Suppressor macrophage (primary cell): Measurements from ENCODE around the gene TSPAN4.

Experiments
- DNase-seq, 4 experiments: peaks; one replicate each; pipeline ENCODE4 v3.0.0-alpha.2; 2020 to 2022

Gene TSPAN4

DNA sequence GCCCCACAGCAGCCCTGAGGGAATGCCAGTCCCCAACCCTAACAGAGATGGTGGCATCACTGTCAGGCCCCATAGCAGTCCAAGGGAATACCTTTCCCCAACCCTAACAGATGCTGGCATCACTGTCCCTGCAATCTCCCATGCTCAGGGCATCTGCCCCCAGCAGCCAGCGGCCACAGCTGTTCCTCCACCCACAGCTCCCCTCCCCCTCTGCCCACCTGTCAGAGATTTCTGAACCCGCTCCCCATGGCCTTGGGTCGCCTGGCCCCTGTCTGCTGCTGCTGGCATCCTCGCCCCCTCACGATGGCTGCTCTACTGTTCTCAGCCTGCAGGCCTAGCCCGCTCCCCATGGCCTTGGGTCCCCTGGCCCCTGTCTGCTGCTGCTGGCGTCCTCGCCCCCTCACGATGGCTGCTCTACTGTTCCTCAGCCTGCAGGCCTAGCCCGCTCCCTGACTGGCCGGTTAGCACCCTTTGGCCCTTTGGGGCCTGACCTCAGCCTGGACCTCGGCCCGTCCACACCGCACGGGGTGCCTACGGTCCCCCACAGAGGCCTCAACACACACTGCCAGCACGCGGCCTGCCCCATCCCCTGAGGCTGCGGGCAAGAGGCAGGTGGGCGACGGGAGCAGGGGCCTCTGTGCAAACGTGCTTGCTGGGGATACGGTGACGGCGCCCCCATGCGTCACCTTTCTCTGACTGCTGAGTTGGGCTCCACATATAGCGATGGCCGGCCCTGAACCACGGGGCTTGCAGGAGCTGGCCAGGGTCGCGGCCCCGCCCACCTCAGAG, 47.2 kb downstream of the TSPAN4 start:
- DNase-seq, result no peak

DNA sequence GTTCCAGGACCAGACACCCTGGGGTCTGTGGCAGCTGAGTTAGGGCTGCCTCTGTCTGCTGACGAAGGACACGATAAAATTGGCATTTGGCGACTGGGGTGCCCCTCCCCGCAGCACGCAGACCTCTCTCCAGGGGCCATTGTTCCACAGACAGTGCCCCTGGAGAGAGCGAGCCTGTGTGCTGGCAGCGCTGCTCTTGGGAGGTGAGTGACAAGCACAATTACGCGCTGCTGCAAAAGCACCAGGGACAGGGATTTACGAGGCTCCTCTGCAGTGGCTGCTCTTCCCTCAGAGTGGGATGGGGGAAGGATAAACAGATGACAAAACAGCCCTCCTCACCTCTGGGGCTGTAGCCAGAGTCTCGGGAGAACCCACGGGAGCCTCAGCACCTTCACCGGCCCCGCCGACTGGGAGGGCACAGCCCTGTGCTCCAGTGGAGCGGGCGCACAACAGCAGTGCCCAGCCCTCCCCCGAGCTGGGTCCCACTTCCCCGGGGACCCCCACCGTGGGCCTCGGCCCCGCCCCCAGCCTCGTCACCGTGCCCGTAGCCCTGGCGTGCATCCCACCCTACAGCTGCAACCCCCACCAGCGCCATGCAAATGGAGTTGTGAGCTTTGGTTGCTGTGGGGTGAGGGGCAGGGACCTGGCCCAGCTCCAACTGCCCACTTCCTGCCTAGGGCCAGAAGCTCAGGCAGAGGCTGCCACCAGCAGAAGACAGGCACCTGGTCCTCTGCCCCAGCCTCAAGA, 48.3 kb downstream of the TSPAN4 start:
- DNase-seq, result no peak

DNA sequence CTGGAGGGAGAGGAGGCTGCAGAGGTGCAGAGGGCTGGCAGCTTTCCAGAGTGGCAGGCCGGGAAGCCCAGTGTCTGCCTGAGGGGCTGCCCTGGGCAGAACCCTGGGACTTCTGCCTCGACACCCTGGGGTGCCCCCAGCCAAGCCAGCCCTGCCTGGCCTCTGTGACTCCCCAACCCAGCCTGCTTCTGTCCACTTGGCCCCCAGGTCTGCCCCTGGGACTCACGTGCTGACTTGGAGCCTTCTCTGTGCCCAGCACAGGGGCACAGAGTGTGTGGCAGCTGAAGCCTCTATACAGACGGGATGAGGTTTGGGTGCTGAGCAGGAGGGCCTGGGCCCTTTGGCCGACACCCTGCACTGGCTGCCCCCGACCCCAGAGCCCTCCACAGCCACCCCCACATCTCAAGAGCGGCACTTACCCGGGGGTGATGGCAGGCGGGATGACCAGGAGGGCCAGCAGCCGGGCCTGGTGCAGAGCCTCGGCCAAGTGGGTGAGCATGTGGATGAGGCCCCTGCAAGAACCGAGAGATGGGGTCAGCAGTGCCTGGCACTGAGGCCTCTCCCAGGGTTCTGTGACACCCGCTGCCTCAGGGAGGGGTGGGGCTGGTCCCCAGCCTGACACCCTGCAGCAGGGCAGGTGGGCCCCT, 50.5 kb downstream of the TSPAN4 start:
- DNase-seq, result no peak

DNA sequence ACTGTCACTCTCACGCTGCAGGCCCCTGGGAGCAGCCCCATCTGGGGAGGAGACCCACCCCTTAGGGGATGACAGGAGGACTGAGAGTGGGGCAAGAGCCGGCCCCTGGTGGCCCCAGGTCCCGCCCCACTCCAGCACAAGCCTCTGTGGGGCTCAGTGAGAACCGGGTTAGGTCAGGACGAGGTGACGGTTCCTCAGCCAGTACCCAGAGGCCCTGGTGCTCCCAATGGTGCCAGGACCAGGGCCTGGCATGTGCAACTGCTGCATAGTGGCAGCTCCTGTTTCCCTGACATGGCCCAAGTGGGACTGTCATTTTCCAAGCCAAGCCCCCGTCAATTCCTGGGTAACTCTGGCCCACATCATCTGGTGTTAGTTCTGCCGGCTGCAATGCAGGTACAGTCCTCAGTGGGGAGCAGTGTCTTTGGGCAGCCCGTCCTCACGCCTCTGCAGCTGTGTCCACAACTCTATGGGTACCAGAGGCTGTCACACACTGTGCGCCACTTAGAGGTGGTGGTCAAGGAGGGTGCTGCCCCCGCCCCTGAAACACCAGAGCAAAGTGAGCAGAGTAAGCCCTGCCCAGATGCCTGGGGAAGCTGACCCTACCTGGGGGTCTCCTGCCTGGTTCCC, 52.0 kb downstream of the TSPAN4 start:
- no peak for DNase-seq

DNA sequence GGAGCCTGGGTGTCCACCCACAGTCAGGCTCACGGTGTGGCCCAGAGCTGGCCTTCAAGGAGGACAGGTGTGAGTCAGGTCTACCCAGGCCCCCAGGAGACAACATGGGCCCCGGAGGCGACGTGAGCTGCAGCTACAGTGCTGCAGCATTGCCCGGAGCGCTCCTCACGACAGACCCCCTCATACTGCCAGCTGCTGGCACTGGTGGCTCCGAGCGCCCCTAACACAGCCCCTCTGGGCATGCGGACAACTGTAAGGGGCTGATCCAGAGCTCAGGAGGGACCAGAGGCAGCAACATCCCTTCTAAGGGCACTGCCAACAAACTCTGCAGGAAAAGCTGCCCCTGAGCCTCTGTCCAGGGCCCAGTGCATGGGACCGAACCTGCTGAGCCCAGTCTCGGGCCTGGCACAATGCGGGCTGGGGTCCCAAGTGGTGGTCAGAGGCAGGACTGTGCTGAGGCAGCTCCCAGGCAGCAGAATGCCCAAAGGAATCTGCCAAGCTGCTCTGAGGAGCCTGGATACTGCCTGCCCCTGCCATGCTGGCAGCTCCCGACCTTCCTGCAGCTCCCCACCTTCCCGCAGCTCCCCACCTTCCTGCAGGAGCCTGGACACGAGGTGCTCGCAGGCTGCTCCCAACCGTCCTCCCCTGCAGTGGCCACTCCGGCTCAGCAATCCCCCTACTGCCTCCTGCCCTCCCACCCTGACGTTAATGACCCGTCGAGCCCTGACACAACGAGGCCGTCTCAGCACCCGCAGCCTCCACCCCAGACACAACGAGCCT, 52.9 kb downstream of the TSPAN4 start:
- DNase-seq, result no peak

DNA sequence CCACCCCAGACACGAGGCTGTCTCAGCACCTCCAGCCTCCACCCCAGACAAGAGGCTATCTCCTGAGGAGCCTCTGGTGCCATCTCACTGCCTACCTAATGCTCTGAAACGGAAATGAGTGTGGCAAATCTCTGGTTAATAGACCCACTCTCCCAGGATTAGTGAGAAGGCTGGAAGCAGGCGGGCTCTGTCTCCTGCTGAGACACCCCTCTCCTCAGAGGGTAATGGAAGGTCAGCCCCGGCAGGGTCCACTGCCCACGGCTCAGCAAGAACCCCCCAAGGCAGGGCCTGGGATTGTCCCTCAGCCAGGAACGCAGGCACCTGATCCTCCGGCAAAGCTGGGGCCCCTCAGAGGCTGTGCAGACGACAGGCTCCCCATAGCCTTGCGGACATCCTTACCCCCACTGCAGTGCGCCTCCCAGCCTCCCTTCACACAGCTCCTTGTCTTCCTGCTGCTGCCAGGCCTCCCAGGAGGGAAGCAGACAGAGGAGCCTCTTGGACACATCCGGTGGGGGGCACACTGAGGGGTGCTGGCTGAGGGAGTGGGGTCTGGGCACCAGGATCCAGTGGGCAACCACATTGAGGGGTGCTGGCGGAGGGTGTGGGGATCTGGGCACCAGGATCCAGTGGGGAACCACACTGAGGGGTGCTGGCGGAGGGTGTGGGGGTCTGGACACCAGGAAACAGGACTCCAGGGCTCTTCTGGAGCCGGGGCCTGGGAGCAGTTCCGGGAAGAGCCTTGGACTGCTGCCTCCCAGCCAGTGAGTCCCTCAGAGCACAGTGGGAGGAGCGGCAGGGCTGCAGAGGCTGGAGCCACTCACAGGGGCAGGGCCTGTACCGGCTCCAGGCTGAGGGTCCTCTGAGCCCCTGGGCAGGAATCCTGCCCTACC, 54.8 kb downstream of the TSPAN4 start:
- DNase-seq, result no peak

DNA sequence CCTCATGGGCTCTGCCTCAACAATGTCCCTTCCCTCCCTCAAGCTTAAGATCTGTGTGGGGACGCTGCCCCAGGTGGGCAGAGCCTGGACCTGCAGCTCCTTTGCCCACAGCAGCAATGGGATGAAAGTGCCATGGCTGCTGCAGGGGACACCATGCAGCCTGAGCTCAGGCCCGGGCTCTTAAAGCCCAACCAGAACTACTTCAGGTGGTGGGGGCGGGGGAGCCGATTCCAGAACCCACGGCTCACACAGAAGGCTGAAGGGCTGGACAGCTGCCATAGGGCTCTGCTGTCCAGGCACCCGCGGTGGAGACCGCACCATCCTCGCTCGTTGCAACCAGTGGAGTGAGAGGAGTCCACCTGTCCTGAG, 55.5 kb downstream of the TSPAN4 start:
- DNase-seq, result peak in 1 of 4 experiments; percentile 21

DNA sequence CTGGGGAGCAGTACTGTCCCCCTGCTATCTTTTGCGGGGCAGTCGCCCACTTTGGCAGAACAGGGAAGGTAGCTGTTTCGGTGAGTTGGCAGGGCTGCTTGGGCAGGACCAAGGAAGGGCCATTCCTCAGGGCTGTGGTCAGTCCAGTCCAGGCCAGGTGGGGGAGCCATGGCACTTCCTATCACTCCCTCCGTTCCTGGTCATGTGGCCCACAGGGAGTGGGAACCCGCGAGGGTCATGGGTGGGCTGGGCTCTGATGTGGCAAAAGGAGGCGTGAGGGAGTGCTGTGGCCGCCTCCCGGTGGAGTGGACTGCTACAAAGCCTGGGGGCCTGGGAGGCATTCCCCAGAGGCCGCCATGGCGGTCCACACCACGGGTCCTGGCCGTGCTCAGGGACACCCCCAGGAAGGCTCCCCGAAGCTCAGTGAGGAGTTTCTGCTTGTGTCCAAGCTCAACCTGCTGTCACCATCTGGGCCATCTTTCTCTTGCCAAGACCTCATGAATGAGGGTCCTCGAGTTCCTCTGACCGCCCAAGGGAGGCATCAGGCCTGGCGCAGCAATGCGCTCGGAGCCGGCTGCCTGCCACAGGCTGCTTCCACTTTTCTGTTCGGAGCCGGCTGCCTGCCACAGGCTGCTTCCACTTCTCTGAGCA, 56.0 kb downstream of the TSPAN4 start:
- peak in 3 of 4 experiments; percentile 13 to 48 (median 37) for DNase-seq

DNA sequence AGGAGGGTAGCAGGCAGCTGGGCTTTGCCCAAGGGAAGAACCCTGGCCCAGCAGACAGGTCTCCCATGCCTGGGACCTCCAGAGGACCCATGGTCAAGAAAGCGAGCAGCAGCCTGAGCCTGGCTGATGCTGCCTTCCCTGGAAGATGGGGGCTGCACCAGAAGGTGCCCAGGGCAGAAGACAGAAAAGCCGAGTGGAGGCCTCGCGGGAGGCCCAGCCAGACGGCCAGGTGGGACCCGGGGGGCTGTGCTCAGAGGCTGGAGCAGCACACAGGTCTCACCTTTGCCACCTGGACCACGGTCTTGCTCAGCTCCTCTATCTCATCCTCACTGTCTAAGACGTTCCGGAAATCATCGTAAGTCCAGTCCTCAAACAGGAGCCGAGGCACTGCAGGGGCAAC, 57.1 kb downstream of the TSPAN4 start:
- DNase-seq, result no peak

DNA sequence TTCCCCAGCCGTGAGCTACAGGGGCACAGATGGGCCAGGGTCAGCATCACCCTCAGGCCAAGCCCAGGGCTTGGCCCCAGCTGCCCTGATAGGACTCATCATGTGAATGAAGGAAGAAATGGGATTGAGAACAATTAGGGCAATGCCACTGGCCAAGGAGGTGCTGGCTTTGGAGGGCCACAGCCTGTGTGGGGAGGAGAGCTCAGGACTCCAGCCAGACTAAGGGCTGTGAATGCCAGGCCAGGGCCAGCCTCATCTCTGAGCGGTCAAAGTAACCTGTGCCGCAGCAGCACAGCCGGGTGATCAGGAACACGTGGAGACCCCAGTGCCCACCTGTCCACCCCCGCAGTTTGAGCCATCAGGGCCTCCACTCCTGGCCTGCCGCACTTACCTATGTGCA, 57.9 kb downstream of the TSPAN4 start:
- DNase-seq, result no peak

DNA sequence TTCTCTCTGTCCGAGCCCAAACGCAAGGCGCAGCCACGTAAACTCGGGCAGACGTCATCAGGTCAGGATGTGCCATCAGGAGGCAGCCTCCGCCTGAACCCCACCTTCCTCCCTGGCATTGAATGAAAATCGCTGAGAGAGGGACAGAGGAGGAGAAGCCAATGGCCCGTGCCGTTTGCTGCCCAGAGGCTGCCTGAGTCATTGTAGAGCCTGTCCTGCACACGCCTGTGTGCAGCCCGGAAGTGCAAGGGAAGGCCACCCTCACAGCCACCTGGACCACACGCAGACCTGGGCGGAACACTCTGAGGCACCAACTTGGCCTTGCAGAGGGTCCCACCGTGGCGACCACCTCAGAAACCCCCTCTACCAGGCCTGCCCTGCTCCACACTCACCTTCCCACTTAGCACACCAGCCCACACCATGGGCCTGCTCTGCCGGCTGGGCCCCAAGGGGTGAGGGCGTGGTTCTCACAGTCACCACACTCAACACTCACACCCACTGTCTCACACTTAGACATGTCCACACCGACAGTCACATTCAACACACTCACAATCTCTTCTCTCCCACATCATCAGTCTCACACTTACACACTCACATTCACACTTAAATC, 58.9 kb downstream of the TSPAN4 start:
- no peak for DNase-seq

DNA sequence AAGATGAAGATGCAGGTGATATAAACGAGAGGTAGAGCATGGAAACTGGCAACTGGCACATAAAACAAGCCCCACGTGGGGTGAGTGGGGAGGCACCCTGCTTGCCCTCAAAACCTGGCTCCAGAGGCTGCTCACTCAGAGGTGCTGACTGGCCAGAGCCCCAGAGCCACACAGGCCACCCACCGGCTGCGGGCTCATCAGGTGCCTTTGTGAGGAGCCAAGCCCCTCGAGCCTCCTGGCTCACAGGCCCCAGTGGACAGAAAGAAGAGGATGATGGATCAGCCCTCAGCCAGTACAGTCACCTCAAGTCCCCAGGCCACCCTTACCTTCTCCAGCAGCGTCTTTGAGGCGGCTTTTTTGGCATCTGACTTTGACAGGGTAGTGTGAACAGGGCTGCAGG, 61.7 kb downstream of the TSPAN4 start:
- no peak for DNase-seq

DNA sequence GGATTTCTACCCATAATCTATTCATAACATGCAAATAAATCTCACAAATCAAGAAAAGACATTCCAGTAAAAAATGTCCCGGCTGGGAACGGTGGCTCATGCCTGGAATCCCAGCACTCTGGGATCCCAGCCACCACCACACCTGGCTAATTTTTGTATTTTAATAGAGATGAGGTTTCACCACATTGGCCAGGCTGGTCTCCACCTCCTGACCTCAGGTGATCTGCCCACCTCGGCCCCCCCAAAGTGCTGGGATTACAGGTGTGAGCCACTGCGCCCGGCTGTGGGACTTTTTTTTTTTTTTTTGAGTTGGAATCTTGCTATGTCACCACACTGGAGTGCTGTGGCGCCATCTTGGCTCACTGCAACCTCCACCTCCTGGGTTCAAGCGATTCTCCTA, 63.3 kb downstream of the TSPAN4 start:
- no peak for DNase-seq

DNA sequence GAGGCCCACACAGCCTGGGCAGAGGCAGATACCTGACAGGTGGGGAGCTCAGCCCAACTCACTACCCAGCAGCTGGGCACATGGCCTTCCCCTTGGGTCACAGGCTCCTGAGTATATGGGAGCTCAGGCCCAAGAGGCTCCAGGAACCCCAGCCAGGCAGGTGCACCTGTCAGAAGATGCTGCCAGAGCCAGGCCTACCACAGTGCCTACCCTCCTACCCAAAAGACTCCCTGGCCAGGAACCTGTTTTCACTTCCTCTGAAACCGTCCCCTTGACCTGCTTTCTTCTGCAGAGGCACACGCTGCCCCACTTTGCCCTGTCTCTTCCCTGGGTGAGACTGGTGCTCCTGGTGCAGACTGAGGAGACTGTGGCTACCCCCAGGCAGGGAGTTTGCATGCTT, 65.0 kb downstream of the TSPAN4 start:
- no peak for DNase-seq

DNA sequence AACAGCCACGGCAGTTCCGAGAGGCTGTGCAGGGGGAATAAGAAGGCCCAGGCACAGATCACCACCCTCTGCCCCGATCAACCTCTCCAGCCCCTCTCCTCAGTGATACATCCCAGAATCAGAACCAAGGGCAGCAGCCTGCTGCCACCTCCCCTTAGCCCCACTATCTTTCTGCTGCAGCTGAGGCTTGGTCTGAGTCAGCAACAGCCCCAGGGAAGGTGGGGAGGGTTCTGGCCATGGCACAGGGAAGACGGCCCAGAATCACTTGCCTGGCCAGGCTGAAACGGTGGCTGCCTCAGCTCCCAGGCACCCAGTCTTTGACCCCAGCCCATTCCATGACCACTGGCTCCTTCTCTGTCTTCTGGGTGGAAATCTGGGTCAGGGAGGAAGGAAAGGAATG, 65.6 kb downstream of the TSPAN4 start:
- DNase-seq, result no peak

DNA sequence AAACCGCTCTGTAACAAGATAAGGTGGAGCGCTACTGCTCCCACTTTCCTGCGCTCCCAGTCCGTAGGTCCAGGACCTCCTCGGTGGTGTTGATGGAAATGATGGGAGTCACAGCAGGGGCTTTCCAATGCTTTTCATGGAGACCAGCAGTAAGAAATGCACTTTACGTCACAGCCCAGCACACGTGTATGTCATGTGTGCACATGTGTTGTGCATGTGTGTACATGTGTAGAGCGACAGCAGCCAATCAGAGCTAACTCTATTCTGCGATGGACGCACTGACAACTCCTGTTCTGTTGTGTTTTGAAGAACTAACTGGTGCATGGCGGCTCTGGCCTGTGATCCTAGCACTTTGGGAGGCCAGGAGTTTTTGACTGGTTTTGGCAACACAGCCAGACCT, 66.8 kb downstream of the TSPAN4 start:
- no peak for DNase-seq

DNA sequence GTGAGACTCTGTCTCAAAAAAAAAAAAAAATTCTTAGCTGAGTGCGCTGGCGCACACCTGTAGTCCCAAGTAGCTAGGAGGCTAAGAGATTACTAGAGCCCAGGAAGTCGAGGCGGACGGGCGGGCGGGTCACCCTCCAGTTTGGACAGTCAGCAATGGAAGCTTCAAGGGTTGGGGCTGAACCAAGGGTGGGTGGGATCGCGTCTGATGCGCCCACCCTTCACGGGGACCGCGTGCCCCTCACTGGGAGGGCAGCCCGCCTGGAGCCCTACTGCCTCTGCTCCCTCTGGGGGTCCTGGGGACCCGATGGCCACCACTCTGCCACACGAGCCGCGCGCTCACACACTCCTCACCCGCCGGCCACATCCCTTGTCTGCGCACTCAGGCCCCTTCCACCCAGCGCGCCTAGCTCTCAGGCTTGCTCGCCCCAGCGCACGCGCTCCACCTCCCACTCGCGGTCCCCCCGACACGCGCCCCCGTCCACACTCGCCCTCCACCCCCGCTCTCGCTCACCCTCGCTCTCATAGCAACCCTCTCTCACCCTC, 67.5 kb downstream of the TSPAN4 start:
- DNase-seq, result peak in 1 of 4 experiments; percentile 17

DNA sequence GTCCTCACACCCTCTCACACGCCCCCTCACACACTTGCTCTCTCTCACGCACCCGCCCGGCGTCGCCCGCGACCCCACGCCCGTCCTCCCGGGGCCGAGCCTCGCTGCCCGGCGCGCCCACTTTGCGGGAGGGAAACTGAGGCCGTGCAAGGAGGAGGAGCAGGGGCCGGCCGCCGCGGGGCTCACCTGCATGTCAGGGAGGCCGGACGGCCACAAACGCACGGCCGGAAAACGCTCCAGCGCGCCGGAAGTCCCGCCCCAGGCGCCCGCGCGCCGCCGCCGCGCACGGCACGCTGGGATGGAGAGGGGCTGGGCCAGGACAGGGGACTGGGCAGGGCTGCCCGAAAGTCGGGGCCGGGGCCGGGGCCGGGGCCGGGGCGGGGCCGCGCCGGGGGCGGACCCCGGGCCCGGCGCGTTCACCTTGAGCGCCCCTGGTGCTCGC, 68.0 kb downstream of the TSPAN4 start, which contains the start of gene CHID1:
Gene CHID1 (minus strand): TSS at position 222 of the 442 bp plus-strand sequence. CDS start 5,994 bp downstream, outside the sequence.
- peak; percentile 85 to 94 (median 88) for DNase-seq

DNA sequence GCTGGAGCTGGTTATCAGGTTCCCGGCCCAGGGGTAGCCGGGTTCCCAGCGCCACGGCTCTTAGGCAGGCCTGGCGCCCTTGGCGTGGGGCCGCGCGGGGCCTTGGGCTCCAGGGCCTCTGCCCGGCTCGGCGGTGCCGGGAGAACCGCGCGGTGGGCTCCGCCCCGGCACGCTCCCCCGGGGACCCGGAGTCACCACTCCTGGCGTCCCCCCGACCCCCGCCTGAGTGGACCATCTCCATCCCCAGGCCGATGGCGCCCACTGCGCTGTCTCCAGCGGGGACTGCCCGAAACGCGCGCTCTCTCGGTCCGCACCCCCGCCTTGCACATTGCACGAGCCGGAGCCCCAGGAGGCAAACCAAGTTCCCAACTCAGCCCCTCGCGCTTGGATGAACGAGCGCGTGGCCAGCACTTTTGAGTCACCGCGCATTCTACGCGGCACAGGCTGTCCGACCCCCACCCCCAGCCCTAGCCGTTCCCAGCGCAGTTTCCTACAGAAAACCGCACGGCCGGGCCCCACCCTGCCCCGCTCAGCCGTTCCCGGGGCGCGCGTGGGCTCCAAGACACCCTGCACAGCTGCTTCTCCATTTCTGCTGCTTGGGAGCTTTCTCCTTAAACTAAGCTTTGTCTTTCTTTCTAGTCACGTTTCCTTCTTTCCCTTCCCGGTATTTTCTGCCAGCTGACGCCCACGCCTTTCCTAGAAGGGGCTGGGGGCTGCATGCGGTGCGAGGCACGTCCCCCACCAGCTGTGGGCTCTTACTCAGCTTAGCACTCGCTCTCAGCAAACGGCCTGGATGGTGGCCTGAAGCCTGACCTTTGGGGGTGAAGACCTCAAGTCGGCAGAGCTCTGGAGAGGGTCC, 68.6 kb downstream of the TSPAN4 start:
- DNase-seq, result peak; percentile 78 to 91 (median 86)
